Activated CD8-positive, alpha-beta T cell treated with anti-CD3 and anti-CD28 coated beads, Interleukin-2, amount 10 ng/mL, durations not matched to agents 7 days and 5 days (primary cell): Measurements from ENCODE around the gene APBA2. TPM values are rescaled to one million over a fixed set of nuclear protein-coding genes. Genes with fewer than 3 reads are reported as not detected.

Source experiments
- ATAC-seq: fragments of 150-1000 bp; cut with Tn5 transposase; one replicate; pipeline ENCODE4 v1.10.0; 2021; ENCODE audit warnings: moderate library complexity
- CTCF ChIA-PET: fragments of 350-600 bp; sonication (Branson Sonifier 250); formaldehyde crosslinking; loops from one replicate; lab custom pipeline; 2021; ENCODE audit warnings: antibody characterized with exemption; lab: Charles Lee
- POLR2A ChIA-PET: fragments of 350-600 bp; sonication (Branson Sonifier 250); formaldehyde crosslinking; loops from one replicate; lab custom pipeline; 2021; ENCODE audit warnings: antibody characterized with exemption; lab: Charles Lee
- DNase-seq: peaks from one replicate; pipeline ENCODE4 v3.0.0-alpha.2; 2020
- H3K27ac Mint-ChIP-seq: one replicate; pipeline ENCODE4 v1.8.0; 2021; ENCODE audit warnings: mild to moderate bottlenecking, mixed read lengths
- H3K27me3 Mint-ChIP-seq: one replicate; pipeline ENCODE4 v1.8.0; 2021; ENCODE audit warnings: low read depth, mixed read lengths
- H3K36me3 Mint-ChIP-seq: one replicate; pipeline ENCODE4 v1.8.0; 2021; ENCODE audit warnings: low read depth, mixed read lengths
- H3K4me1 Mint-ChIP-seq: one replicate; pipeline ENCODE4 v1.8.0; 2021; ENCODE audit warnings: low read depth, mixed read lengths
- H3K4me3 Mint-ChIP-seq: one replicate; pipeline ENCODE4 v1.8.0; 2021; ENCODE audit warnings: mild to moderate bottlenecking, mixed read lengths
- H3K9me3 Mint-ChIP-seq: one replicate; pipeline ENCODE4 v1.8.0; 2022; ENCODE audit warnings: mixed read lengths; ENCODE audit not compliant: insufficient read depth
- total RNA-seq, 2 experiments: library from RNA; stranded (reverse); gene quantifications; one replicate each; pipeline ENCODE4 v1.2.3, GENCODE V29; 2021

The APBA2 gene
- total RNA-seq, 2 experiments from 2014 or later, result 29.5 TPM

DNA sequence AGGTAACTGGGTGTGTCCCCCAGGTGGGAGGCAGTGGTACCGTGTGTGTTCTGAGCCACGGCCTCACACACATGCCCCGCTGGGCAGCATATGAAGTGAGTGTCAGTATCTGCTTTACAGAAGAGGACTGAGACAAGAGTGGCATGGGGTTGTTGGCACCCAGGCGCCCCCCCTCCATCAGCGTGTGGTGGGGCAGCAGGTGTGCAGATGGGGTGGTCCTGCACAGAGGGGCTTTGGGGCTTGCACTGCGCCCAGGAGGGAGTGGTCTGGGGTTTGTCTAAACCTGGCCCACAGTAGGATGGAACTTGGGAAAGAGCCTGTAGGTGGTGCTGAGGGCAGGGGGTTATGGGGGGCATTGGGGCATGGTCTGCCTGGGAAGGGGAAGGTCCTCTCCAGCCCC lies 176.0 kb downstream of the APBA2 start:
- no peak overlapping the region for H3K27ac Mint-ChIP-seq
- peaks cover 8% of the 10 kb centered on the region for H3K4me1 Mint-ChIP-seq
- H3K9me3 Mint-ChIP-seq, result no peaks in the 10 kb centered on the region
- DNase-seq (no peak), ATAC-seq (no peak)
- no peaks in the 10 kb centered on the region for H3K27me3 Mint-ChIP-seq
- no peak overlapping the region for H3K4me3 Mint-ChIP-seq
- no peaks in the 10 kb centered on the region for H3K36me3 Mint-ChIP-seq
- POLR2A ChIA-PET, result no interaction called here
- CTCF ChIA-PET, result no interaction called here

DNA sequence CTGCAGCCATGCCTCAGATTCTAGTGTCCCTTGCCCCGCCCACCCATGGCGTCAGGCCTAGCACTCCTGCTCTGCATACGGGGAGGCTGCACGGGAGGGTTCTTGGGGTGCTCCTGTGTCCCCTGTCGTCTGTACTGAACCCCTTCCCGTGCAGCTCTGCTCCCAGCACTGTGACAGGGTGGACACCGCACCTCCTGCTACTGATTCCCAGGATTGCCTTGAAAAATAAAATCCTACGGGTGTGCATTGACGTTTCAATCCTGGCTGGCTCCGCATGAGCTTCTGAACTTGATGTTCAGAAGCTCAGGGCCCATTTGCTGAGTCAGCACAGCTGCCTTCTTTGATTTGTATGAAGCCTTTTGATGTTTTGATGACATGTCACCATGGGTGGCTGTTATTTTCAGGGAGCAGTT lies 176.4 kb downstream of the APBA2 start:
- Mint-ChIP-seq H3K4me3 (no peak overlapping the region), H3K36me3 (no peaks in the 10 kb centered on the region), H3K27ac (no peak overlapping the region), H3K9me3 (no peaks in the 10 kb centered on the region), H3K27me3 (no peaks in the 10 kb centered on the region), H3K4me1 (peaks cover 8% of the 10 kb centered on the region)
- POLR2A ChIA-PET, result no interaction called here
- ATAC-seq, result no peak
- CTCF ChIA-PET, result no interaction called here
- DNase-seq, result no peak

DNA sequence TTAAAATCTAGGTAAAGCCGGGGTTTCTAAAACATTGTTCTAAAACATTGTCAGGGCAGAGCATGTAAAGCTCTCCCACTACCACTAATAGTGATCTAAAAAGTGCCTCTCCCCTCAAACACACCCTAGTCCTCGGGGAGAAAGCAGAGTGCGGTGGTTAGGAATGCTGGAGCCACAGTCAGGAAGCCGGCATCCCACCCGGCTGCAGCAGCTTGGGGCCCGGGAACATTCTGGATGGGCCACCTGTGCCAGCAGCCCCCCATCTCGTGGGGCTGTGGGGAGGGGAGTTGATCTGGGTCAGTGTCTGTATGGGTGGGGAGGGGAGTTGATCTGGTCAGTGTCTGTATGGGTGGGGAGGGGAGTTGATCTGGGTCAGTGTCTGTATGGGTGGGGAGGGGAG lies 176.9 kb downstream of the APBA2 start:
- POLR2A ChIA-PET, result no interaction called here
- Mint-ChIP-seq H3K4me1 (peaks cover 8% of the 10 kb centered on the region), H3K36me3 (no peaks in the 10 kb centered on the region), H3K4me3 (no peak overlapping the region), H3K27me3 (no peaks in the 10 kb centered on the region), H3K27ac (no peak overlapping the region), H3K9me3 (no peaks in the 10 kb centered on the region)
- DNase-seq (no peak), ATAC-seq (no peak)
- CTCF ChIA-PET, result no interaction called here

GRCh38 chr15:29063646-29064045 lies 177.9 kb downstream of the APBA2 start:
- ATAC-seq (no peak), DNase-seq (no peak)
- Mint-ChIP-seq H3K4me3 (no peak overlapping the region), H3K4me1 (peaks cover 8% of the 10 kb centered on the region), H3K36me3 (no peaks in the 10 kb centered on the region), H3K27me3 (no peaks in the 10 kb centered on the region), H3K9me3 (no peaks in the 10 kb centered on the region), H3K27ac (no peak overlapping the region)
- ChIA-PET POLR2A (no interaction called here), CTCF (no interaction called here)

DNA sequence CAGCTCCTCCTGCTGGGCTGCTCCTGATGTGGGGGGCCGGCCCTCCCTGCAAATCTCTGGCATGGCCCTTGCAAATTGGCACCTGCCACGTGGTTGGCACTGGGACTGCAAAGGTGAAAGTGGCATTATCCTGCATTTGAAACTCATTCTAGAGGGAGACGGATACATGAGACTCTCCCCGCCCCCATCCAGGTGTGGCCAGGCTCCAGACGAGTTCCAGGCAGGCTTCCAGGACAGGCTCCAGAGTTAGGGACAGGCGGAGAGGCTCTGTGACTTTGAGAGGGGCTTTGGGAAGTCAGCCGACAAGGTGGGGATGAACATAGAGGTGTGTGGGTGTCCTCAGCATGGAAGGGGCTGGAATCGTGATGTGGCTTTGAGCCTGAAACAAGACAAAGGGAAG lies 178.5 kb downstream of the APBA2 start:
- CTCF ChIA-PET, result no interaction called here
- Mint-ChIP-seq H3K27me3 (no peaks in the 10 kb centered on the region), H3K36me3 (no peaks in the 10 kb centered on the region), H3K4me3 (no peak overlapping the region), H3K27ac (no peak overlapping the region), H3K9me3 (no peaks in the 10 kb centered on the region), H3K4me1 (peaks cover 8% of the 10 kb centered on the region)
- DNase-seq (no peak), ATAC-seq (no peak)
- POLR2A ChIA-PET, result no interaction called here

DNA sequence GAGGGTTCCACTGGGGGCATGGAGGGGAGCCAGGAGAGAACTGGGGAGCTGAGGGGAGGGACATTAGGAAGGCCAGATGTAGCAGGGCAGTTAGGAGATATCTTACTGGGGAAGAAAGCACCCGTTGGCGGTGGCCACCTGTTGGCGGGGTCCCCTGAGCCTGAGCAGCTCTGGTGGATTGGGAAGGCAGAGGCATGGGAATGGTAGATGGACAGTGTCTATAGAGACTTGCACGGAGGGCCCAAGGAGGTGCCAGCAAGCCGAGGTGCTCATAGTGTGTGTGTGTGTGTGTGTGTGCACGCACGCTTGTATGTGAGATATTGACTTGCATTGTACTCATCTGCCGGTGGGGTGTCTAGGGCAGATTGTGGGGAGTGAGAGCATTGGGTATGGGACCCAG lies 179.0 kb downstream of the APBA2 start:
- Mint-ChIP-seq H3K27ac (no peak overlapping the region), H3K4me3 (no peak overlapping the region), H3K4me1 (peaks cover 8% of the 10 kb centered on the region), H3K27me3 (no peaks in the 10 kb centered on the region), H3K9me3 (no peaks in the 10 kb centered on the region), H3K36me3 (no peaks in the 10 kb centered on the region)
- ATAC-seq, result no peak
- DNase-seq, result no peak
- POLR2A ChIA-PET, result no interaction called here
- CTCF ChIA-PET, result no interaction called here

DNA sequence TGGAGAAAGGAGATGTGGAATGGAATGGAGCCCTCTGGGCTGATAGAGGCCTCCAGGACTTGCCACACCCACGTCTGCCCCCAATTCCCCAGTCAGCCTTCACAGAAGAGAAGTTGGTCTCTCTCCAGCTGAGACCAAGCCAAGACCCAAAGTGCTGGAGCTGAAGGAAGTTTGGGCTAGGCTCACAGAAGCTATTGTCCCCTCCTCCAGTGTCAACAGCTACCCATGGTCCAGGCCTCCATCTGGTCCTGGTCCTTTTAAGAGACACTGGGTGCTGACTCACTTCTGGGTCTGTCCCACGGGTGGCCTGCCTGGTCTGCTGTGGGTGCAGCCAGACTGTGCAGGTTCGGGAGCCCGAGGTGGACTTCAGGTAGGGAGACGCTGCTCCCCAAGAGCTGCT lies 179.8 kb downstream of the APBA2 start:
- ChIA-PET POLR2A (no interaction called here), CTCF (no interaction called here)
- H3K27ac Mint-ChIP-seq, result no peak overlapping the region
- ATAC-seq, result no peak
- H3K4me3 Mint-ChIP-seq, result no peak overlapping the region
- DNase-seq, result no peak
- H3K36me3 Mint-ChIP-seq, result no peaks in the 10 kb centered on the region
- peaks cover 8% of the 10 kb centered on the region for H3K4me1 Mint-ChIP-seq
- H3K27me3 Mint-ChIP-seq, result no peaks in the 10 kb centered on the region
- no peaks in the 10 kb centered on the region for H3K9me3 Mint-ChIP-seq

- no peaks in the 10 kb centered on the region for H3K36me3 Mint-ChIP-seq
- H3K4me1 Mint-ChIP-seq, result peaks cover 8% of the 10 kb centered on the region
- no peak for DNase-seq
- H3K9me3 Mint-ChIP-seq, result no peaks in the 10 kb centered on the region
- no peak for ATAC-seq
- POLR2A ChIA-PET, result no interaction called here
- H3K4me3 Mint-ChIP-seq, result no peak overlapping the region
- no peak overlapping the region for H3K27ac Mint-ChIP-seq
- CTCF ChIA-PET, result no interaction called here
- H3K27me3 Mint-ChIP-seq, result no peaks in the 10 kb centered on the region
Measured at GRCh38 chr15:29066310-29066709, 180.5 kb downstream of the APBA2 start.

GRCh38 chr15:29066838-29067237 lies 181.1 kb downstream of the APBA2 start:
- ChIA-PET POLR2A (no interaction called here), CTCF (interaction anchor here (0.6 kb wide), 1 partner anchor 1597 kb away, joined by 3 read pairs; no protein-coding TSS in a partner anchor)
- H3K27me3 Mint-ChIP-seq, result no peaks in the 10 kb centered on the region
- no peak for DNase-seq
- H3K4me3 Mint-ChIP-seq, result no peak overlapping the region
- no peaks in the 10 kb centered on the region for H3K36me3 Mint-ChIP-seq
- no peak overlapping the region for H3K27ac Mint-ChIP-seq
- H3K9me3 Mint-ChIP-seq, result no peaks in the 10 kb centered on the region
- H3K4me1 Mint-ChIP-seq, result peaks cover 8% of the 10 kb centered on the region
- no peak for ATAC-seq

DNA sequence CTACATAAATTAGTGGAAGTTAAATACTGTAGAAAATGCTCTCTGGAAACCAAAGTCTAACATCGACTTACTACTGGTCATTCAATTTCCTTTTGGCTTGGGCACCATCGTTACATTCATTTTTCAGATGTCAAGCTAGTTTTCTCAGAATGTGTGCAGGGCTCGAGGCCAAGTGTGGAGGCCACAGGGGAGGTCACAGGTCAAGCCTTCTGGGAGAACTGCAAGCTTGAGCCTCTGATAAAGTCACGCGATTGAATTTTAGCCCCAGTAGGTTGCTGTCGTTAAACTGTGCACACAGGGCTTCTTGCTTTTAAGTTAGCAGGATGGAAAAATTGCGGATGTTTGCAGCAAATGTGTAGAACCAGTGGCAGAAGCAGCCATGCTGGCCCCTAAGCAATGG lies 182.2 kb downstream of the APBA2 start:
- Mint-ChIP-seq H3K27me3 (no peaks in the 10 kb centered on the region), H3K4me1 (peaks cover 8% of the 10 kb centered on the region), H3K9me3 (no peaks in the 10 kb centered on the region), H3K27ac (no peak overlapping the region), H3K36me3 (no peaks in the 10 kb centered on the region), H3K4me3 (no peak overlapping the region)
- no peak for DNase-seq
- ChIA-PET CTCF (no interaction called here), POLR2A (no interaction called here)
- ATAC-seq, result no peak

DNA sequence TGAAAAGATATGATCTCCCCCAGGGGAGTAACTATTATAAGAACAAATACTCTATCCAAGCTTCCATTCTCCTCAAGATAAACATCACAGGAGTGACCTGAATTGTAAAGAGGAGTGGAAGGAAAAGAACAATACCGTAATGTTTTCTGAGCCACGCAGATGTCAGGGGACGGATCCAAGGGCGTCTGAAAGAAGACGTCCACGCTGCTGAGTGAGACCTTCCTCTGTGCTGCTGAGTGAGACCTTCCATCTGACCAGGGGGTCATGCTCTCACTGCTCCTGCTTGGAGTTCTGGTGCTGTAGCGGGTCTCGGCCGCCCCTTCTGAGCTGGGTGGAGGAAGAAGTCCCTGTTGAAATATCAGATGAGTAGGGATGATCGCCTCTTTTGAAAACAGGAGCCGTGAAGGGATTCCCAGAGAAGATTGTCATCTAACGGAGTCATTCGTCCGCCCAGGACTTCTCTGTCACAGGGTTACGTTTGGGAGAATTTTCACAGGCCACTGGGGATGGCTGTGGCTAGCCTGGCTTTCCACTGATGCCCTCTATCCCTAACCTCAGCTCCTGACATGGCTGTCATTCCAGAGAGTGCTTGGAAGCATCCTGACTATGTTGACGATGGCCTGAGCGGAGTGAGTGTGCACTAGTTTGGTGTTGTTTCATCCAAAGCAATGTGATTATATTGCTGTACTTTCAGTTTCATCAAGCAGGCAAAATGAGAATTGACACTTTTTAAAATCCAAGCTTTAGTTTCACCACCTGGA lies 184.9 kb downstream of the APBA2 start:
- CTCF ChIA-PET, result no interaction called here
- H3K4me1 Mint-ChIP-seq, result peaks cover 8% of the 10 kb centered on the region

DNA sequence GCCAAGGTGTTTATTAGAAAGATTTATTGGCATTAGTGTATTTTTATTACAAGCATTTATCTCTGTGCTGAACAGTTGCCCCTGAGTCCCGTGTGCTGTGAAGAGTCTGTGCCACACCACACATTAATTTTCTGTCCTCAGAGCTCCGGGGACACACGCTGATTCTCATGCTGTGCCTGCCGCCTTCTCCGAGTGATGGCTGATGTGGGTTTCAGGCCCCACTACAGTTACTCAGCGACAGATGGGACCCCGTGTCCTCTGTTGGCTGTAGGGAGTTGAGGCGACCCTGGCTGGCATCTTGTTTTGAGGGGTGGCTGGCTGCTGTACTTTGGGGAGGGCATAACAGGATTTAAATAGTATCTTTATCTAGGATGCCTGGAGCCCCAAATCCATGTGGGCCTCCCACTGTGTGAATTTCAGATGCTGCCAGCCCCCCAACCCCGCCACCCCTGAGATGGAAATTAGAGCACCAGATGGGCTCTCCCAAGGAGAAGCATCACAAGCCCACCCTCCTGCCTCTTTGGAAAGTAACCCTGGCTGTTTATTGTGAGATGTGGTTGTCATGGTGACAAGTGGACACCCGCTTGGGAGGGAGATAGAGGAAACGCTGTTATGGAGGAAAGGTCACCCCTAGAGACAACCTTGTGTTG lies 185.6 kb downstream of the APBA2 start:
- CTCF ChIA-PET, result no interaction called here
- peaks cover 1% of the 10 kb centered on the region for H3K4me1 Mint-ChIP-seq
- no peaks in the 10 kb centered on the region for H3K27me3 Mint-ChIP-seq
- no peak for DNase-seq
- no peak overlapping the region for H3K4me3 Mint-ChIP-seq
- POLR2A ChIA-PET, result no interaction called here
- ATAC-seq, result no peak
- H3K9me3 Mint-ChIP-seq, result no peaks in the 10 kb centered on the region
- no peaks in the 10 kb centered on the region for H3K36me3 Mint-ChIP-seq
- H3K27ac Mint-ChIP-seq, result no peak overlapping the region

More for the DNA sequence above, 184.9 kb downstream of the APBA2 start:
- H3K36me3 Mint-ChIP-seq, result no peaks in the 10 kb centered on the region
- no peaks in the 10 kb centered on the region for H3K27me3 Mint-ChIP-seq
- no peak overlapping the region for H3K27ac Mint-ChIP-seq
- H3K4me3 Mint-ChIP-seq, result no peak overlapping the region
- H3K9me3 Mint-ChIP-seq, result no peaks in the 10 kb centered on the region
- POLR2A ChIA-PET, result no interaction called here
- DNase-seq (no peak), ATAC-seq (no peak)
